ENCODE results near the gene TMEM31.

DNA sequence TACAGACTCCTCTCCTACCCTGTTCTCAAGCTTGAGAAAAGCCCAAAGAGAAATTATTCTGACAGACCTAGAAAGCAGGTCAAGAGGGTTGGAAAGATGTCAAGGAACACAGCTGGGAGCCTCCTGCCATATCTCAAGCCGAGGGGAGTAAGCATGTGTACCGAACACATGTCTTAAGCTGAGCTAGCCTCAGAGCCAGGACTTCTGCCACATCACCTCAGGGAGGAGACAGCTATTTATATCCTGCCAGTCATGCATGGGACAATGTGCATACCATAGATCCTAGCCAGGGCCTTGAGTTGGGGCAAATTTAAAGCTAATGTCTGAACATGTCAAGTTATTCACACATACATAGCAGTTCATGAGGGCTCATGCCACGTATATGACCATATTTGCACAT, 11.8 kb downstream of the TMEM31 start:
- TF ChIP-seq, protein P1, sequence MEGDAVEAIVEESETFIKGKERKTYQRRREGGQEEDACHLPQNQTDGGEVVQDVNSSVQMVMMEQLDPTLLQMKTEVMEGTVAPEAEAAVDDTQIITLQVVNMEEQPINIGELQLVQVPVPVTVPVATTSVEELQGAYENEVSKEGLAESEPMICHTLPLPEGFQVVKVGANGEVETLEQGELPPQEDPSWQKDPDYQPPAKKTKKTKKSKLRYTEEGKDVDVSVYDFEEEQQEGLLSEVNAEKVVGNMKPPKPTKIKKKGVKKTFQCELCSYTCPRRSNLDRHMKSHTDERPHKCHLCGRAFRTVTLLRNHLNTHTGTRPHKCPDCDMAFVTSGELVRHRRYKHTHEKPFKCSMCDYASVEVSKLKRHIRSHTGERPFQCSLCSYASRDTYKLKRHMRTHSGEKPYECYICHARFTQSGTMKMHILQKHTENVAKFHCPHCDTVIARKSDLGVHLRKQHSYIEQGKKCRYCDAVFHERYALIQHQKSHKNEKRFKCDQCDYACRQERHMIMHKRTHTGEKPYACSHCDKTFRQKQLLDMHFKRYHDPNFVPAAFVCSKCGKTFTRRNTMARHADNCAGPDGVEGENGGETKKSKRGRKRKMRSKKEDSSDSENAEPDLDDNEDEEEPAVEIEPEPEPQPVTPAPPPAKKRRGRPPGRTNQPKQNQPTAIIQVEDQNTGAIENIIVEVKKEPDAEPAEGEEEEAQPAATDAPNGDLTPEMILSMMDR (IDR thresholded peaks at IDR 0.05) = no peak
- no peak for TF ChIP-seq POLR2AphosphoS5 (IDR thresholded peaks at IDR 0.05)
- TF ChIP-seq POLR2A (IDR thresholded peaks at IDR 0.05) = no peak
